Esophagus squamous epithelium (tissue), 4 donors: ENCODE results near the gene CREG1.

Source experiments
- CTCF ChIP-seq, 6 experiments: fragments of 450-650 bp in 4 of 6; fragments of 200-600 bp in 2 of 6; sonication (generic) in 2 of 6; IDR thresholded peaks; one replicate each; pipeline ENCODE4 v1.5.1; 2016 to 2019; ENCODE audit warnings: antibody characterized with exemption in 6 of 6, mild to moderate bottlenecking in 4 of 6, moderate library complexity in 4 of 6
- POLR2A ChIP-seq, 4 donors: fragments of 450-650 bp; IDR thresholded peaks; one replicate each; pipeline ENCODE4 v1.6.1; 2017; ENCODE audit warnings: antibody characterized with exemption in 4 of 4, mild to moderate bottlenecking in 4 of 4, moderate library complexity in 3 of 4

- TF ChIP-seq CTCF (IDR thresholded peaks at IDR 0.05) (no peak), POLR2A (IDR thresholded peaks at IDR 0.05) (no peak)
Measured at GRCh38 chr1:167503626-167504466, 49.7 kb downstream of the CREG1 start.
